H1 (cell line): ENCODE results near the gene SLC16A5. TPM values are rescaled to one million over a fixed set of nuclear protein-coding genes. Genes with fewer than 3 reads are reported as not detected.

Experiments used
- CTCF ChIA-PET: fragments of 300-600 bp; sonication (Branson Sonifier 250); formaldehyde crosslinking; loops from one replicate; lab custom pipeline; 2021; ENCODE audit not compliant: partially characterized antibody; lab: Charles Lee
- POLR2A ChIA-PET: fragments of 300-600 bp; sonication (Branson Sonifier 250); formaldehyde crosslinking; loops from one replicate; lab custom pipeline; 2021; ENCODE audit warnings: inconsistent platforms; ENCODE audit not compliant: partially characterized antibody; lab: Charles Lee
- DNase-seq, 2 experiments: peaks; one replicate each; pipeline versions ENCODE4 v3.0.0 to v3.0.0-alpha.2; 2010 to 2022; ENCODE audit warnings: low spot score in 2 of 2, low read depth in 1 of 2, mixed read lengths in 1 of 2
- FAIRE-seq: peaks from 2 replicates; lab custom pipeline; 2011; peaks lifted over from hg19 to GRCh38; lab: Jason Lieb, UNC
- H2AFZ ChIP-seq: 2 replicates; pipeline ENCODE4 v1.8.1; 2012; ENCODE audit warnings: low read length, inconsistent platforms
- H2AK5ac ChIP-seq: 2 replicates; pipeline ENCODE4 v1.6.1; 2013; ENCODE audit warnings: low read depth, low read length
- H2BK120ac ChIP-seq: replicated peaks from 2 replicates; pipeline ENCODE3; 2013; ENCODE audit warnings: low read depth, low read length, inconsistent platforms
- H2BK12ac ChIP-seq: 2 replicates; pipeline ENCODE4 v1.6.1; 2013; ENCODE audit warnings: low read depth, low read length
- H2BK15ac ChIP-seq: 2 replicates; pipeline ENCODE4 v1.6.1; 2013; ENCODE audit warnings: low read length
- H2BK20ac ChIP-seq: 2 replicates; pipeline ENCODE4 v1.6.1; 2013; ENCODE audit warnings: low read length
- H2BK5ac ChIP-seq: 2 replicates; pipeline ENCODE4 v1.6.1; 2013; ENCODE audit warnings: low read depth, low read length
- H3K14ac ChIP-seq: 2 replicates; pipeline ENCODE4 v1.6.1; 2013; ENCODE audit warnings: inconsistent platforms; ENCODE audit not compliant: insufficient read length
- H3K18ac ChIP-seq: 2 replicates; pipeline ENCODE4 v1.6.1; 2013; ENCODE audit warnings: low read length; ENCODE audit errors: extremely low read depth
- H3K23ac ChIP-seq: 2 replicates; pipeline ENCODE4 v1.6.1; 2013; ENCODE audit warnings: inconsistent platforms; ENCODE audit not compliant: insufficient read length
- H3K23me2 ChIP-seq: 2 replicates; pipeline ENCODE4 v1.6.1; 2013; ENCODE audit warnings: low read depth, low read length
- H3K27ac ChIP-seq: 2 replicates; pipeline ENCODE4 v1.6.1; 2011; ENCODE audit warnings: low read depth, low read length, inconsistent platforms
- H3K27me3 ChIP-seq, 4 experiments: replicated peaks in 1 of 4; 1 replicate in 1 of 4; 2 replicates in 3 of 4; pipeline versions ENCODE4 v1.6.1 to v1.8.1; 2011 to 2013; ENCODE audit warnings: low read length in 3 of 4, mild to moderate bottlenecking in 3 of 4, inconsistent platforms in 2 of 4, mixed read lengths in 2 of 4, moderate library complexity in 1 of 4; ENCODE audit not compliant: control insufficient read depth in 3 of 4, insufficient read depth in 3 of 4; ENCODE audit errors: extremely low read depth in 1 of 4
- H3K36me3 ChIP-seq, 4 experiments: 2 replicates each; pipeline versions ENCODE4 v1.6.1 to v1.8.1; 2011 to 2013; ENCODE audit warnings: mild to moderate bottlenecking in 4 of 4, low read length in 3 of 4, moderate library complexity in 2 of 4, control low read depth in 1 of 4, inconsistent platforms in 1 of 4; ENCODE audit not compliant: insufficient read depth in 4 of 4, control insufficient read depth in 2 of 4
- H3K4ac ChIP-seq: replicated peaks from 2 replicates; pipeline ENCODE3; 2013; ENCODE audit warnings: low read length, low read depth, mixed read lengths, inconsistent platforms; ENCODE audit not compliant: insufficient read length
- H3K4me1 ChIP-seq, 4 experiments: replicated peaks in 1 of 4; 1 replicate in 1 of 4; 2 replicates in 3 of 4; pipeline versions ENCODE4 v1.6.1 to v1.8.1; 2011 to 2013; ENCODE audit warnings: low read length in 3 of 4, inconsistent platforms in 2 of 4, mixed read lengths in 1 of 4; ENCODE audit not compliant: insufficient read depth in 4 of 4, control insufficient read depth in 3 of 4
- H3K4me2 ChIP-seq, 2 experiments: 2 replicates each; pipeline versions ENCODE4 v1.6.1 to v1.8.1; 2011 to 2013; ENCODE audit warnings: low read depth in 2 of 2, low read length in 2 of 2, control low read depth in 1 of 2, inconsistent platforms in 1 of 2, mild to moderate bottlenecking in 1 of 2; ENCODE audit not compliant: insufficient read depth in 1 of 2
- H3K4me3 ChIP-seq, 4 experiments: fragments of 200-600, 300-600 bp in 1 of 4; sonication (generic), shearing (Covaris generic), sonication (Bioruptor Twin) in 1 of 4; 2 replicates each; pipeline versions ENCODE4 v1.5.1 to v1.8.1; 2011 to 2016; ENCODE audit warnings: low read length in 4 of 4, low read depth in 3 of 4, control low read depth in 2 of 4, inconsistent platforms in 2 of 4, mild to moderate bottlenecking in 2 of 4, mixed read lengths in 1 of 4, moderate library complexity in 1 of 4; ENCODE audit not compliant: insufficient read depth in 2 of 4; ENCODE audit errors: extremely low read depth in 1 of 4
- H3K56ac ChIP-seq: replicated peaks from 2 replicates; pipeline ENCODE3; 2013; ENCODE audit warnings: low read depth, mild to moderate bottlenecking, mixed read lengths, low read length, inconsistent platforms; ENCODE audit not compliant: insufficient read length
- H3K79me1 ChIP-seq: 2 replicates; pipeline ENCODE4 v1.6.1; 2013; ENCODE audit warnings: low read depth, low read length, control low read depth
- H3K79me2 ChIP-seq, 2 experiments: 2 replicates each; pipeline versions ENCODE4 v1.6.1 to v1.8.1; 2012 to 2013; ENCODE audit warnings: low read length in 2 of 2, mild to moderate bottlenecking in 2 of 2, inconsistent platforms in 1 of 2; ENCODE audit not compliant: insufficient read depth in 2 of 2, control insufficient read depth in 1 of 2
- H3K9ac ChIP-seq, 4 experiments: replicated peaks in 1 of 4; 1 replicate in 1 of 4; 2 replicates in 3 of 4; pipeline versions ENCODE4 v1.6.1 to v1.8.1; 2011 to 2013; ENCODE audit warnings: low read depth in 3 of 4, low read length in 3 of 4, control low read depth in 2 of 4, mild to moderate bottlenecking in 2 of 4, moderate library complexity in 2 of 4, inconsistent platforms in 1 of 4; ENCODE audit errors: extremely low read depth in 1 of 4
- H3K9me3 ChIP-seq, 2 experiments: 2 replicates each; pipeline versions ENCODE4 v1.6.1 to v1.8.1; 2012 to 2013; ENCODE audit warnings: mild to moderate bottlenecking in 2 of 2, moderate library complexity in 2 of 2, control low read depth in 1 of 2, inconsistent platforms in 1 of 2, low read depth in 1 of 2, low read length in 1 of 2, mixed read lengths in 1 of 2; ENCODE audit not compliant: insufficient read depth in 2 of 2
- H4K20me1 ChIP-seq, 2 experiments: replicated peaks in 1 of 2; 2 replicates each; pipeline versions ENCODE3 to v1.8.1; 2011 to 2013; ENCODE audit warnings: inconsistent platforms in 2 of 2, low read length in 2 of 2, mild to moderate bottlenecking in 1 of 2; ENCODE audit not compliant: insufficient read depth in 2 of 2, control insufficient read depth in 1 of 2
- H4K5ac ChIP-seq: 2 replicates; pipeline ENCODE4 v1.6.1; 2013; ENCODE audit warnings: low read length, low read depth, mixed read lengths, inconsistent platforms; ENCODE audit not compliant: insufficient read length
- H4K8ac ChIP-seq: 2 replicates; pipeline ENCODE4 v1.8.0; 2013; ENCODE audit warnings: mild to moderate bottlenecking, moderate library complexity, low read length, inconsistent platforms; ENCODE audit not compliant: insufficient read depth; ENCODE audit errors: extremely low read depth
- H4K91ac ChIP-seq: replicated peaks from 2 replicates; pipeline ENCODE3; 2013; ENCODE audit warnings: low read length, mixed read lengths, inconsistent platforms; ENCODE audit not compliant: insufficient read length
- FOSL1 ChIP-seq: IDR thresholded peaks from 2 replicates; pipeline ENCODE4 v1.6.1; 2011; ENCODE audit warnings: mild to moderate bottlenecking, low read depth, low read length, moderate library complexity; ENCODE audit not compliant: insufficient read depth
- GABPA ChIP-seq: IDR thresholded peaks from 2 replicates; pipeline ENCODE4 v1.6.1; 2011; ENCODE audit warnings: mild to moderate bottlenecking, low read length, moderate library complexity, borderline replicate concordance; ENCODE audit not compliant: insufficient read depth
- GTF2F1 ChIP-seq: IDR thresholded peaks from 2 replicates; pipeline ENCODE4 v1.6.1; 2012; ENCODE audit warnings: low read depth, low read length, improper control_type of control experiment, borderline replicate concordance
- JUN ChIP-seq: IDR thresholded peaks from 2 replicates; pipeline ENCODE4 v1.6.1; 2011; ENCODE audit warnings: low read depth, mild to moderate bottlenecking, improper control_type of control experiment, low read length
- POLR2AphosphoS5 ChIP-seq: IDR thresholded peaks from 2 replicates; pipeline ENCODE4 v1.6.1; 2011; ENCODE audit warnings: low read depth, low read length
- SAP30 ChIP-seq: fragments of 300-600 bp; sonication (generic); IDR thresholded peaks from 2 replicates; pipeline ENCODE4 v1.7.1; 2012; ENCODE audit warnings: low read length, moderate library complexity, mild to moderate bottlenecking, inconsistent platforms; ENCODE audit not compliant: insufficient read depth, insufficient replicate concordance
- WGBS, 2 experiments: shearing (Covaris generic) in 1 of 2; methylation state at CpG; one replicate each; pipeline versions ENCODE4 v1.1.6 to v1.1.7; 2013 to 2015; ENCODE audit warnings: low lambda C conversion rate in 2 of 2, mixed read lengths in 2 of 2, inconsistent platforms in 1 of 2, low coverage in 1 of 2, missing lambda C conversion rate in 1 of 2; ENCODE audit not compliant: insufficient replicate concordance in 2 of 2, insufficient coverage in 1 of 2, insufficient read length in 1 of 2; ENCODE audit errors: extremely low coverage in 1 of 2, missing lambda C conversion rate in 1 of 2; 5-methylcytosine and 5-hydroxymethylcytosine counted together
- polyA plus RNA-seq, 7 experiments: library from polyadenylated mRNA; depleted of rRNA in 3 of 7; stranded (reverse) in 5 of 7; unstranded in 2 of 7; fragments of >200 nt in 5 of 7; fragments of 200-250 nt in 2 of 7; gene quantifications; 1 replicate in 5 of 7; 2 replicates in 1 of 7; 4 replicates in 1 of 7; pipeline versions ENCODE4 v1.2.1 to v1.2.3, GENCODE V29; 2011 to 2013; ENCODE audit warnings: missing spikeins in 2 of 7, mixed read lengths in 2 of 7
- total RNA-seq: library from RNA; stranded (reverse); fragmentation: NEBNext Ultra II Directional; extraction: Animal tissue kit (Norgen Biotek cat#: 25700); gene quantifications from 2 replicates; pipeline ENCODE4 v1.2.1, GENCODE V29; 2021
- TF ChIP-seq, protein P1 (sequence below): IDR thresholded peaks from 2 replicates; pipeline ENCODE4 v1.6.1; 2011; ENCODE audit warnings: low read depth, mild to moderate bottlenecking, low read length; ENCODE audit not compliant: insufficient read depth

SLC16A5 gene
- total and polyA plus RNA-seq, 2 of the 8 experiments (the other 6 are each of a cell fraction or from before 2014, with no cell fraction given): 17.1 to 34.7 TPM

DNA sequence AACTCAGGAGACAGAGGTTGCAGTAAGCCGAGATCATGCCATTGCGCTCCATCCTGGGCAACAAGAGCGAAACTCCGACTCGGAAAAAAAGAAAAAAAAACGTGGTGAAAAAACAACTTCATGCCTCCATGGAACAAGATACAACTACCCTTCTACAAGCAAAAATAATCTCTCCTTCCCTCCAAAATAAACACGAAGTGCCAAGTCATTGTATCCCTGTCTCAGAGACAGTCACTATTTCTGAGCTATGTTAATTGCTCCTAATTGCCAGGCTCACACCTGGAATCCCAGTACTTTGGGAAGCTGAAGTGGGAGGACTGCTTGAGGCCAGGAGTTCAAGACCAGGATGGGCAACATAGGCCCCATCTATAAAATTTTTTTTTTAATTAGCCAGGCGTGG, 19.0 kb upstream of the SLC16A5 start:
- H3K79me2 ChIP-seq: no peaks in the 10 kb centered on the region
- FAIRE-seq: no peak
- no peak overlapping the region for H2BK20ac ChIP-seq
- H3K4ac ChIP-seq: no peak overlapping the region
- H3K23me2 ChIP-seq: no peaks in the 10 kb centered on the region
- H3K56ac ChIP-seq: no peak overlapping the region
- H4K20me1 ChIP-seq: peaks cover 0 to 2% of the 10 kb centered on the region in 2 experiments
- H3K4me3 ChIP-seq: no peak overlapping the region
- H3K9ac ChIP-seq: no peak overlapping the region
- H2AK5ac ChIP-seq: no peak overlapping the region
- no peak overlapping the region for H4K8ac ChIP-seq
- TF ChIP-seq, protein P1, sequence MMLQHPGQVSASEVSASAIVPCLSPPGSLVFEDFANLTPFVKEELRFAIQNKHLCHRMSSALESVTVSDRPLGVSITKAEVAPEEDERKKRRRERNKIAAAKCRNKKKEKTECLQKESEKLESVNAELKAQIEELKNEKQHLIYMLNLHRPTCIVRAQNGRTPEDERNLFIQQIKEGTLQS: no peak
- TF ChIP-seq SAP30: no peak
- no peak for TF ChIP-seq FOSL1
- TF ChIP-seq POLR2AphosphoS5: no peak
- TF ChIP-seq JUN: no peak
- no peak for TF ChIP-seq GTF2F1
- TF ChIP-seq GABPA: no peak
- no peak overlapping the region for H2BK12ac ChIP-seq
- H2BK15ac ChIP-seq: no peak overlapping the region
- CTCF ChIA-PET: interaction anchor here (0.7 to 7.3 kb wide), 14 partner anchors 9 to 748 kb away, joined by 3 to 64 read pairs (median 6); partner anchors contain the start of genes ARMC7 and SLC16A5
- no peak overlapping the region for H3K27ac ChIP-seq
- H3K4me2 ChIP-seq: no peak overlapping the region
- H2BK5ac ChIP-seq: no peak overlapping the region
- 86% methylated on average over 8 of the region's 8 CpGs; no CpG with 5 or more reads in 1 of the 2 experiments for WGBS, 2 experiments
- H3K23ac ChIP-seq: no peak overlapping the region
- no peaks in the 10 kb centered on the region for H3K27me3 ChIP-seq
- H3K14ac ChIP-seq: no peak overlapping the region
- POLR2A ChIA-PET: interaction anchor here (0.6 to 5.8 kb wide), 8 partner anchors 10 to 66 kb away, joined by 3 to 25 read pairs (median 4); partner anchors contain the start of genes ARMC7 and MRPL58
- peaks cover 2% of the 10 kb centered on the region; the same call in 1 of the 2 replicates for H3K79me1 ChIP-seq
- no peak overlapping the region for H3K18ac ChIP-seq
- H4K91ac ChIP-seq: no peak overlapping the region
- no peaks in the 10 kb centered on the region for H3K9me3 ChIP-seq
- no peak for DNase-seq
- no peak overlapping the region for H4K5ac ChIP-seq
- H2AFZ ChIP-seq: no peak overlapping the region
- H2BK120ac ChIP-seq: no peak overlapping the region
- H3K4me1 ChIP-seq: no peaks in the 10 kb centered on the region; a peak in 1 of 7 replicates
- peaks cover 4 to 17% (median 11%) of the 10 kb centered on the region in 4 experiments for H3K36me3 ChIP-seq
